Fibroblast of skin of scalp (primary cell): ENCODE data around the gene SLX4.
"Not testable (repeated sequence)": the region's sequence is repeated elsewhere in the genome, so short reads cannot be mapped to it uniquely, and the experiment has no call there.

Experiments
- DNase-seq: peaks from one replicate; pipeline ENCODE4 v3.0.0-alpha.2; 2013

Gene SLX4

DNA sequence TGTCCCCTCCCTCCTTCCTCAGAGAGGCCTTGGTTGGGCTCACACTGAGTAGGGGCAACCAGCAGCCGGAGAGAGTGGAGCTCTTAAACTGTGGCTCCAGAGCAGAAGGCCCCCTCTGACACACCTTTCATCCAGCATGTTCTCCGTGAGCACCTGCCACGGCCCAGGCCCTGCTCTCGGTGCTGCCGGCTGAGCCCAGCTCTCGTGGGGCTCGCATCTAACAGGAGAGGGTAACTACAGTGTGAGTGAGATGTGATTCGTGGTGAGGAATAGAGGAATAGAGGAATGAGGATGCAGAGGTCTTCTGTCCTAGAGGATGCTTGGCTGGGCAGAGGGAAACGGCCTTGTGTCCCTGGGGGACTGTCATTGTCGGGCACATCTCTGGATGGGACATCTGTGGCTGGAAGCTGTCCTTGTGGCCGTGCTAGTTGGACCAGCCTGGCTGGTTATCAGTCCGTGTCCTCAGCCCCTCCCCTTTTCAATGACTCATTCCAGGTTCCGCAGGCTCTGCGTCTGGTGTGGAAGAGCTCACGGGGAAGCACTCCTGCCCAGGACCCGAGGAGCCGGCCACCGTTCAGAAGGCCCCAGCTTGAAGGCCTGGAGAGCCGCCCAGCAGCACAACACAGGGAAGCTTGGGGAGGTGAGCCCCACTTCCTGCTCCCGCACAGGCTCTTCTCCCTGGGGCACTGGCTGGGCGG, 31.1 kb upstream of the SLX4 start:
- no peak for DNase-seq

DNA sequence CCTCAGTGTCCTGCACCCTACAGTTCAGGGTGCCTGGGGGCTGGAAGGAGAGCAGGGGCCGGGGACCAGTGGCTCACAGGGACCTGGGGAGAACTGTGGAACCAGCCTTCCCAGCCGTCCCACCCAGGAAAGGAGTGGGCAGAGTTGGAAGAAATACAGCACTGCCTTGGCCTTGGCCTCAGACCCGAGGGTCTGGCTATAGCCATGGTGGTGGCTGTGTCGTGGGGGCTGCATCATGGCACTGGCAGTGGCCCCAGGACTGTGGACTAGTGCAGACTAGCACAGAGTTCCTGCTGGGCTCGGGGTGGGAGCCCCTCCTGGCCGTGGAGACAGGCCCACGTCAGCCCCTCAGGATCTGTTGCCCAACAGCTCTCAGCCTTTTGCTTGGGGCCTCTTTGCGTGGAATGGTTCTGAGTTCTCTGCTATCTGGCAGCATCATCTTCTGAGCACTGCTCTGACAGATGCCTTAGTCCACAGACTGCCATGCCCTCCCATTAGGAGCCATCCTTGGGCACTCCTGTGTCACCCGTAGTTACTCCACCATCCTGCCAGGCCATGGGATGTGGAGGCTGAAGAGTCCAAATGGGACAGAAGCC, 30.5 kb upstream of the SLX4 start:
- no peak for DNase-seq

DNA sequence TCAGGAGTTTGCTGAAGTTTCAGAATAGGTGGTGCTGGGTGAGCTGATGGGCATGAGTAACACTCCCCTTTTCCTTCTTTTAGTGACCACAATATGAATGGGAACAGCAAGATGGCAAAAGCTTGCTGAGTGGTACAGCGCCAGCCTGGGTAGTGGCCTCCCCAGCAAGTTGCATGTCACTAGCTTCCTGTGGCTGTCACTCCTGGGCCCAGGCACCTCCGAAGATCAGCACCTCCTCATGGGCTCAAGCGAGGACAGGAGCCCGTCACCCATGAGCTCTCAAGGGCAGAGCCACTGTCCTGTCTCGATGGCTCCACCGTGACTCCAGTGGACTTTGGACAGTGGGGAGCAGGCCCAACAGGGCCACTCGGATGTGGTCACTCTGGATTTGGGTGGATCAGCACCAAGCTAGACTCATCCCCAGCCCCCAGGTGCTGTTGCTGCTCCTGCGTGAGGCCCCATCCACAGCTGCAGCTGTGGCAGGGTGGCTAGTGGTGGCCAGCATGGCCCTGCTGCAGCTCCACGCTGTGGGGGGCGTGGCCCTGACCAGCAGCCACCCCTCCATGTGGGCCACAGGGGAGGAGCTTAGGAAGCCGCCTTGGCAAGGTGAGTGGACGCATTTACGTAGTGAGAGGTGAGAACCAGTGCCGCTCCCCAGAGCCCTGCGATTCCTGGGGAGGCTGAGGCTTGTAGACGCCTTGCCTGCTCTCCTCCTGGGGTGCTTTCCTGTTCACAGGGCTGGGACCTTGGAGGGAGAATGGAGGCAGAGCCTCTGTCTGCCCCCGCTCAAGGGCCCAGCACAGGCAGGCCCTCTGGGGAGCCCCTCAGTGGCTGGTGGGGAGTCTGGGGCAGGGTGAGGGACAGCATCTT, 29.5 kb upstream of the SLX4 start:
- DNase-seq: no peak

DNA sequence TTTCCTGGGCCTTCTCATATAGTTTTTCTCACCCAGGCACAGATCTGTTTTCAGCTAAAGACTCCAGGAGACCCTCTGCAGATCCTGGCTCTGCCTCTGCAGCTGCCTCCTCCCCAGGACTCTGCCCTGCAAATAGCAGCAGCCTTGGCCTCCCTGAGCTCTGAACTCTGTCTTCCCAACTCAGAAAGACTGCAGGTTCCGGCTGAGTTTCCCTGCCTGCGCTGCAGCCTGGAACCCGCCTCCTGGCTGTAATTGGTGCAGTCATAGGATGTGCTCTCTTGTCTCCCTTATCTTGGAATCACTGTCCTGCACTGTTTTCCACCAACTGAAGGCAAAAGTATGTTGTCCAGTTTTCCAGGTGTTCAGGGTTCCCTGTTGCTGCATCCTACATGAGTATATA, 28.8 kb upstream of the SLX4 start:
- DNase-seq: no peak

DNA sequence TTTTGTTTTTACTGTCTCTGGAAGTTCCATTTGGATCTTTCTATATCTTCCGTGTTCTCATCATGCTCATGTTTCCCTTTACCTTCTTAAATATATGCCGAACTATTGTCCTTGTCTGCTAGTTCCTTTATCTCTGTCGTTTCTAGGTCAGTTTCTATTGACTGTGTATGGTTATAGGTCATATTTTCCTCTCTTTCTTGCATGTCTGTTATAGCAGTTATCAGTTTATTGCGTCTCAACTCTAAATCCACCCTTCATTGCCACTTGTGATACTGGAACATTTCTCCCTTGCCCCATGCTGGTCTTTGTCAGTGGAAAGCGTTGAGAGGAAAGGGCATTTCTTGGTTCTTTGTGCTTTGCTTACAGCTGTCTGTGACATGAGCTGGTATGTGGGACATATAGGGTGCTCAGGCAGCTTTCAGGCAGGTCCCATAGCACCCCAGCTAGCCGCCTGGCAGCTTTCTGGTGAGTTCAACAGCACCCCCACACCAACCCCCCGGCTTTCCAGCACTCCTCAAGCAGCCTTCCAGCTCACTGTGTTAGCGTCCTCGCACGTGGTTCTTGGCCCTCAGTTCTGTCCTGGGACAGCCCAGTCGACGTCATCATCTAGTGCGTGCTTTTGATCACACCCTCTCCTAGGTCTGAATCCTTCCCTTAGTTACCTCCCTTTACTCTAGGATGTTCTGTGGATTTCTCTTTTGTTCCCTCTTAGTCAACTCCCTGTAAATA, 27.7 kb upstream of the SLX4 start:
- DNase-seq: no peak

DNA sequence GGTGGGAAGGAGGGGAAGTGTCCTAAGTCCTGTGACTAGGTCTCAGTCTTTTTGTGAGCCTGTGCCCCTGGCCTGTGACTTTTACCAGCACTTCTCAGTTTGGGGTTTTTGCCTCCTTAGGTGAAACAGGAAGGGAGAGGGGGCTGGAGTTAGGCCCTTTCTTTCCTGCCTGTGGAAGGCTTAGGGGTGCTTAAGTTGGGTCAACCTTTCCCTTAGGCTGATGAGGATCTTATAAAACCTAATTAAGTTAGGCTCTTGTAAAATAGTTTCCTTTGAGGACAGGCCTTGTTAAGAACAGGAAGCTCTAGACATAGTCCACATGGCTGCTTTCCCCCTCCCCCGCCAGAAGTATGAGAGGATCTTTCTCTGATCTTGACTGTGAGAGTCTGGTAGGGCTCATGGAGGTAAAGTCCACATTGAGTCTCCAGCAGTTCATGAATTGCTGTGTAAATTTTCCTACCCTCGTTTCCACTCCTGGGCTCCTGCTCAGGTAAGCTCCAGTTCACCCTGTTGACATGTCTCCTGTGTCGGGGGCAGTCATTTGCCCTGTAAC, 26.0 kb upstream of the SLX4 start:
- DNase-seq: peak; percentile 32

DNA sequence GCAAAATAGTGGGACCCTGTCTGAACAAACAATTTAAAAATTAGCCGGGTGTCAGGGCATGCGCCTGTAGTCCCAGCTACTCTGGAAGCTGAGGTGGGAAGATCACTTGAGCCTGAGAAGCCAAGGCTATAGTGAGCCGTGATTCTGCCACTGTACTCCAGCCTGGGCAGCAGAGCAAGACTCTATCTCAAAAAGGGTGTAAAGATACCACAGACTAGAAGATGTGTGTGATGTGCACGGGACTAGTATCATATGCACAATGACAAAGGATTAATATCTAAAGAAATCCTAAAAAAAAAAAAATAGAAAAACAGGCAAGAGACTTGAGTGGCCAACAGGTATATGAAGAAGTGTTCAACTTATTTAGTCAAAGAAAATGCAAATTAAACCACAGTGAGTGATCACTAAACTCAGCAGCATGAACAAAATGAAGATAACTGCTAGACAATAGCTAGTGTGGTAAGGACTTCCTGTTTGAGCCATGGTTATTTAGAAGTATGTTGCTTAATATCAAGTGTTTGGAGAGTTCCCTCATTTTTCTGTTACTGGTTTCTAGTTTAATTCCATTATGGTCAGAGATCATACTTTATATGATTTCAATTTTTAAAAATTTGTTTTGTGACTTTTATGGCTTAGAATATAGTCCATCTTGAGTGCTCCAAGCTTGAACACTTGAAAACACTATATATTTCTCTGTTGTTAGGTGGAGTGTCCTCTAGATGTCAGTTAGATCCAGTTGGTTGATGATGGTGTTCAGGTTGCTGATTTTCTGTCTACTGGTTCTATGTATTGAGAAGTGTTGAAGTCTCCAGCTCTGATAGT, 14.7 kb upstream of the SLX4 start:
- no peak for DNase-seq

DNA sequence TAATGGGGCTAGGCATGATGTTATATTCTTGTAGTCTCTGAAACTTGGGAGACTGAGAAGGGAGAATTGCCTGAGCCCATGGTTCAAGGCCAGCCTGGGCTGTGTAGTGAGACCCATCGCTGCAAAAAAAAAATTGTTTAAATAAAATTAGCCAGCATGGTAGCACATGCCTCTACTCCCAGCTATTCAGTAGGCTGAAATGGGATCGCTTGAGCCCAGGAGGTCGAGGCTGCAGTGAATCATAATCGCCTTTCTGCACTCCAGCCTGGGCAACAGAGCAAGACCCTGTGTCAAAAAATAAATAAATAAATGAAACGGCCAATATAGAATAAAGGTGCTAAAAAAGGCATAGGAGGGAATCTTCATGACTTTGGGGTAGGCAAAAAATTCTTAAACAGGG, 13.9 kb upstream of the SLX4 start:
- no peak for DNase-seq

DNA sequence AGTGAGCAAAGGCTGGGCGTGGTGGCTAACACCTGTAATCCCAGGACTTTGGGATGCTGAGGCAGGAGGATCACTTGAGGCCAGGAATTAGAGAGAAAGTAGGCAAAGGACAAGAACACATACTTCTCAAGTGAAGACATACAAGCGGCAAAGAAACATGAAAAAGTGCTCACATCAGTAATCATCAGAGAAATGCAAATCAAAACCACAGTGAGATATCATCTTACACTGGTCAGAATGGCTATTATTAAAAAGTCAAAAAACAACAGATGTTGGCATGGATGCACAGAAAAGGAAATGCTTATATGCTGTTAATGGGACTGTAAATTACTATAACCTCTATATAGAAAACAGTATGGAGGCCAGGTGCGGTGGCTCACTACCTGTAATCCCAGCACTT, 12.2 kb upstream of the SLX4 start:
- DNase-seq: no peak

DNA sequence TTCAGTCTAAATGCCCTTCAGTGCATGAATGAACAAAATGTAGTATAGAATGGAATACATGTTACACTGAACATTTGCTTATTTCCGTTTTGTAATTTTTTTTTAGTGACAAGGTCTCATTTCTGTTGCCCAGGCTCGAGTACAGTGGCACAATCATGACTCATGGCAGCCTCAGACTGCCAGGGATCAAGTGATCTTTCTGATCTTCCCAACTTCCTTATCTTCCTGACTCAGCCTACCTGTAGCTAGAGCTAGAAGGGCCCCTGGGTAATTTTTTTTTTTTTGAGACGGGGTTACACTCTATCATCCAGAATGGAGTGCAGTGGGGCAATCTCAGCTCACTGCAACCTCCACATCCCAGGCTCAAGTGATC, 7.3 kb upstream of the SLX4 start:
- no peak for DNase-seq

DNA sequence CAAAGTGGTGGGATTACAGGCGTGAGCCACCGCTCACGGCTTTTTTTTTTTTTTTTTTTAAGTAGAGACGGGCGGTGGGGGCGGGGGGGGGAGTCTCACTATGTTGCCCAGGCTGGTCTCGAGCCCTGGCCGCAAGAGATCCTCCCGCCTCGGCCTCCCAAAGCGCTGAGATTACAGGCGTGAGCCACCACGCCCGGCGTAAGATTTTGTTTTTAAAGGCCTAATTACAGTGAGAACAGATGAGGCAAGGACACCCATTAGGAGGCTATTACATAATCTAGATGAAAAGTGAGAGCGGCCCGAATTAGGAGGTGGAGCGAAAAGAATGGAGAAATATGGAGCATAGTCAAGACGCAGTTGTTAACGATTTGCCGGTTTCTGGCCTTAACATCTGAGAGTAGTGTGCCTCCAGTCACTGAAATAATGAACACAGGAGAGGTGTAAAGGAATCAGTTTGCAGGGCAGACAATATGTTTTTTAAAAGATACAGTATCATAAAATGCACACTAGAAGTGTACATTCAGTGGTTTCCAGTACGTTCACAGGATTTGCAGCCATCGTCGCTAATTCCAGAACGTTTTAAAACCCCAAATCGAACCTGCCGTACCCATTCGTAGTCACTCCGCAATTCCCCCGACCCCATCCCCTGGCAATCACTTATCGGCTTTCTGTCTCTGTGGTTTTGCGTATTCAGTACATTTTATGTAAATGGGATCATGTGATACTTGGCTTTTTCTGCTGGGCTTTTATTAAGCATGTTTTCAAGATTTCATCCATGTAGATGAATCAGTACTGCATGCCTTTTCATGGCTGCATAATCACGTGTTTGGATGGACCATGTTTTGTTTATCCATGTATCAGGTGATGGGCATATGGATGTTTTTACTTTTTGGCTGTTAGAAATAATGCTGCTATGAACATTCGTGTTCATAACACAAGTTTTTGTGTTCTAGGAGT, 1.4 kb upstream of the SLX4 start:
- no peak for DNase-seq

DNA sequence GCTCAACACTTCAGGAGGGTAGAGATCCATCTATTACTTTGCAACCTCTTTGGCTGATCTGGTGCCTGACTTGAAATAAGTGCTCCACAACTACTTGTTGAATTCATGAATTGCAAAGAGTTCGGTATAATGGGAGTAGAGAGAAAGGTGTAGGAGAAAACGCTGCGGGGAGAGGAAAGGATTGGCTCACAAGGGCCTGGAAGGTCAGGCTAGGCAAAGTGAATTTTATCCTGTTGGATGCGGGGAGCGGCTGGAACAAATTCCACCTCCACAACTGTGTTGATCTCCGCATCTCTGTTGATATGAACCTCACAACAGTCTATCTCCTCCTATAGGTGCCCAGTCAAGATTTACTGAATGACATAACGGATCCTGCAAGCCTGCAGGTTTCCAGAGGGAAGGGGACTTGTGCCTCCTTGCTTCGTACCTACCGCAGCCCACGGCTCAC, 684 bp downstream of the SLX4 start:
- no peak for DNase-seq

DNA sequence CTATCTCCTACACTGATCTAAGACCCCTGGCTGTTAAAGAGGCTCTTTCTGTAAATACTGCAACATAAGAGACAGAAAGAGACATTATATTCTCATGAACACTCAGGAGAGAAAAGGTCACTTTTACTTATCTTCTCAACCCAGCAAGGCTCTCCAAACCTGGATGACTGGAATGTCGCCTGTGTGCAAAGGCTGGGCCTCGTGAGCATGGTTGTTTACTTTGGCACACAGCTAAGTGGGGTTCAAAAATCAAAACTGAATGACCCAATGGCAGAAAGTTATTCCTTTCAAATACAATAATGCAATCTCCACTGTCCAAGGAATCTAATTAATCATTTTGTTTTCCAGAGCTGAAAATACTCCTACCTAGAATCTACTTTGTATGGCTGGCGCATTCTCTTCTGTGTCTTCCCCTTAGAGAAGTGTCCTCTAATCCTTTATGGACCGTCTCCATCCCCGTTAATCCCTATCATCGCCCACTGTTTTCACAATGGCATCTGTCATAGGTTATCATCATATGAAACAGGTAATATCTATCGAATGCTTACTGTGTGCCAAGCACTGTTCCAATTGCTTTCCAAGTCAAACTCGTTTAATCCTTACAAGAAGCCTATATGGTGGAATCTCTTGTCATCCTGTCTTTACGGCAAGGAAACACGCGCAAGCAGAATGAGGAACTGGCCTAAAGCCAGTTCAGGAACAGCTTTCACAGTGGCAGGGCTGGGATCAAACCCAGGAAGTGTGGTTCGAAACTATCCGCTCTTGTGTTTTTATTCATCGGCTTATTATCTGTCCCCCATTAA, 1.3 kb downstream of the SLX4 start:
- DNase-seq: no peak

DNA sequence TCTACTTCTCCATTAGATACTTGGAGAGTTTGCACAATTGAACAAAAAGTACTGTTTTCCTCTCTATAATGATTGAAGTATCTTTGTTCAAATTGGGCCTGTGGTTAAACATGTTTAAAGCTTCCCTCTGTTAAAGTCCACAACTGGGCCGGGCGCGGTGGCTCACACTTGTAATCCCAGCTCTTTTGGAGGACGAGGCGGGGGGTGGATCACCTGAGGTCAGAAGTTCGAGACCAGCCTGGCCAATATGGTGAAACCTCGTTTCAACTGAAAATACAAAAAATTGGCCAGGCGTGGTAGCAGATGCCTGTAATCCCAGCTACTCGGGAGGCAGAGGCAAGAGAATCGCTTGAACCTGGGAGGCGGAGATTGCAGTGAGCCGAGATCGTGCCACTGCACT, 2.4 kb downstream of the SLX4 start:
- not testable (repeated sequence) for DNase-seq

DNA sequence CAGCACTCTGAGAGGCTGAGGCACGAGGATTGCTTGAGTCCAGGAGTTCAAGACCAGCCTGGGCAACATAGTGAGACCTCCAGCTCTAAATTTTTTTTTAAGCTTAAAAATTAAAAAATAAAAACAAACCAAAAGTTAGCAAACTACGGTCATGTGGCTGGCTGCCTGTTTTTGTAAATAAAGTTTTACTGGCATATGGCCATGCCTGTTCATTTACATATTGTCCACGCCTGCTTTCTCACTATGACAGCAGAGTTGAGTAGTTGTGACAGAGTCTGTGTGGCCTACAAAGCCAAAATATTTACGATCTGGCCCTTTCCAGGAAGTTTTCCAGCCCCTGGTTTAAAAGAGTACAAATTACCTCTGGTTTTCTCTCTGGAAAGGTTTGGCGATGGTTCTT, 3.3 kb downstream of the SLX4 start:
- DNase-seq: no peak

DNA sequence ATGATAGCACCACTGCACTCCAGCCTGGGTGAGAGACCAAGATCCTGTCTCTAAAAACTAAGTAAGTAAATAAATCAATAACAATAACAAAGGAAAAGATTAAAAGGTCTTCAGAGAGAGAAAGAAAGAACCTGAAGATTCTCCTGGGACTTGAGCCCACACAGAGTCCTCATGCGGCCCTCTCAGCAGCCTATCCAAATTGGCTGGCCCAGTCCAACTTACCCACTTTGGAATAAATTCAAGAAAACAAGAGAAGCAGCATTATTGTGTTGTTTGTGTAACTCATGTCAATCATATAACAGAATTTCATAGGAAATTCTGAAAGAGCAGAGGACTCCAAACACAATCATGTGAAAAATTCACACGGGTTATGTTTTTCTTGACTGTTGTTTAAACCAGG, 3.8 kb downstream of the SLX4 start:
- no peak for DNase-seq

DNA sequence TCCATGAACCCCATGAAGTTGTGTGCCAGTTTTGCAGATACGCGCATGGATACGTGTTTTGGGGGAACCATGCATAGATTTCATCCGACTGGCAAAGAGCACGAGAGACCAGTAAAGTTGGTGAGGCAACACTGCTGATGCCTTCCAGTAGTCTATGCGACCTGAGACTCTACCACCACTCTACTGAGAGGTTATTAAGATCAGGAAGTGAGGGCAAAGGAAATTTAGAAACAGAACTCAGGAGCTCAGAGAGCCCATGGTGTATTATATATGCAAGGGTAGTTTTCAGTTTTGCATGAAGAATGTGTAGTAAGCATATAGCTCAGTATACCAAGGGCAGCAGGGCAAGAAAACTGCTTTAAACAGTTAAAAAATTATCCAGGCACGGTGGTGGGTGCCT, 4.2 kb downstream of the SLX4 start:
- DNase-seq: no peak

DNA sequence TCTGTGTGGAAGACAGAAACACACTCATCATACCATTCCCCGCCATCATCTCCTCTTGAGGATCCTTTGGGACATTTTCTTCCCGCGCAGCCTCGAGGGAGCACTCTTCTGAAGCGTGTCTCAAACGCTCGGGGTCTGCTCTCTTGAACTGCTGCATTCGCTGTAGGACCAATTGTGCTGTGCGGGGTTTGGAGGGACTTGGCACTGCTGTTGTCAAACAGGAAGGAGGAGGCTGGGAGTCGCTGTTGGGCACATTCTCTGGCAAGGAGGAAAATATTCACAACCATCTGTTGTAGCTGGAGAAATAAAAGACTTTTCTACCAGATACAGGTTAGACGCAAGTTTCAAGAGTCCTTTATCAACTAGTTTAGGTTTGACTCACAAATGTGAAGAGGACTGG, 5.0 kb downstream of the SLX4 start:
- DNase-seq: no peak

DNA sequence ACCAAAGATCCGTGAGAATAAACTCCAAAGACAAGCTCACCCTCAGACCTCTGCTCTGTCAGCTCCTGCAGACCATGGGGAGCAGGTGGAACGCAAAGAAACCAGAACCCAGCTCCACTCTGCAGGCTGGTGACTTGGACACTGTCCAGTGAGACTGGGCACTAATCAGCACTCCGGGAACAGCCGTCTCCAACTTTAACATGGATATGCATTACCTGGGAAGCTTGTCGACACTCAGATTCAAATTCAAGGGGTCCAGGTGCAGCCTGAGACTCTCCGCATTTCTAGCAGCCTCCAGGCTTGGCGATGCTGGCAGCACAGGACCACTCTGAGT, 9.1 kb downstream of the SLX4 start:
- DNase-seq: no peak
